EL (cell line): ENCODE results near the gene ITPRIP.

ENCODE experiments used
- DNase-seq: peaks from one replicate; pipeline ENCODE4 v3.0.0-alpha.2; 2016

Gene ITPRIP

GRCh38 chr10:104340641-104341040 lies 2.4 kb upstream of the ITPRIP start:
- DNase-seq = no peak

DNA sequence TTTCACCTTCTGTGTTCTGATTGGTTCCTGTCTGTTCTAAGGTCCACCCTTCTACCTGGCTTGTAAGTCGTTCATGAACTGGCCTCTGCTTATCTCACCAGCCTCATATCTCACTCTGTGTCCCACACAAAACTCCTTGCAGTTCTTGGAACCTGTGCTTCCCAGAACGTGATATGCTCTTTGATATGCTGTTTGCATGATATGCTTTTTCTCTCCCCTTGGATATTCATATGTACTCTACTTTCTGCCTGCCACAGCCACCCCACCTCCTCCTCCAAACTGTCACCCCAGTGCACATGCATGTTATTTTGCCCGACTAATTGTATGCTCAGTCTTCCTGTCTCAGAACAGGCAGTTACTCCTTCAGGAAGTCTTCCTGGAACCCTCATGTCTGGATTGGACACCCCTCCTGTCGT lies 1.9 kb upstream of the ITPRIP start:
- no peak for DNase-seq

- peak; percentile 71 for DNase-seq
These were observed 1.3 kb upstream of the ITPRIP start for GRCh38 chr10:104339469-104340110.

DNA sequence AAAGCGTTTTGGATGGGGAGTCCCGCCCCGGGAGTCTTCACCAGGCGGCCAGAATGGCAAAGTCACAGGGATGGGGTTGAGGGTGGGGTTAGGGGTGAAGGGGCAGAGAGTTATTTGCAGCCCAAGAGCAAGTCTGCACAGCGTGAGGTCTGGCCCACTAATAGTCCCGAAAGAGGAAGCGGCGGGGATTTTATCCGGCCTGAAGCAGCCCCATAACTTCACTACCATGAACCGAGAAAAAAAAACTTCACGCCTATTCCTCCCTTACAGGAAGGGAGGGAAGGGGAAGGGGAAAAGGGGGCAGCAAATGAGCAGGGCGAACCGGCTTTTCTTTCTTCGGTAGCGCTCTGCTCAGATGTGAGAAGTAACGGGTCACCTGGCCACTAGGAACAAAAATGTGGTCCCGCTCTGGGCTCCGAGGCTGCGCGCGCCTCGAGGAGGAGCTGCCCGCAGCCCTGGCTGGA lies 712 bp downstream of the ITPRIP start:
- DNase-seq = peak; percentile 49

DNA sequence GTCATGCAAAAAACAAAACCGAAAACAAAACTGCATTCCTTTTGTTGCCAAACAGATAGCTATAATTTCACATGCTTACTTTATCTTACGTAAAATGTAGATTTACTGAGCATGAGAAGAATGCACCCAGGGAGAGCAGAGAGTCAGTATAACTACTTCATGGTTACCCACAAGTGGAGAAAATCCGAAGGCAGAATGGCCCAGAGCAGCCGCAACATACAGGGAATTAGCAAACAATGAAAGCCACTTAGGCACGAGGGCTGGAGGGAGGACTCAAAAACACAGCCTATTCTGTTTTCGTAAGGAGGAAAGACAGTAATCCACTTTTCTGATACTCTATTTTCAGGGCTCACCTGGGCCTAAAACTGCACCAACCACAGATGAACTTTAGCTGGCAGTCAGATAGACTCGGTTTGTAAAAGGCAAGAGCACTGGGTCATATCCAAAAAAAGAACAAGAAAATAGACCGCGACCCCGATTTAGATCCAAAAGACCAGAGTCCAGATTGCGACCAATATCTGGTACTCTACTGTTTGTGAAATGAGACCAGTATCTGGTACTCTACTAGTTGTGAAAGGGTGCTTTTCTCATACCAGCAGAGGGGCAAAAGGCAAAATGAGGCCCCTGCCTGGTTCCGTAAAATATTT lies 1.3 kb downstream of the ITPRIP start:
- DNase-seq = peak; percentile 53

GRCh38 chr10:104334965-104335650 lies 3.2 kb downstream of the ITPRIP start:
- DNase-seq = no peak

GRCh38 chr10:104334561-104334960 lies 3.7 kb downstream of the ITPRIP start:
- DNase-seq = no peak

DNA sequence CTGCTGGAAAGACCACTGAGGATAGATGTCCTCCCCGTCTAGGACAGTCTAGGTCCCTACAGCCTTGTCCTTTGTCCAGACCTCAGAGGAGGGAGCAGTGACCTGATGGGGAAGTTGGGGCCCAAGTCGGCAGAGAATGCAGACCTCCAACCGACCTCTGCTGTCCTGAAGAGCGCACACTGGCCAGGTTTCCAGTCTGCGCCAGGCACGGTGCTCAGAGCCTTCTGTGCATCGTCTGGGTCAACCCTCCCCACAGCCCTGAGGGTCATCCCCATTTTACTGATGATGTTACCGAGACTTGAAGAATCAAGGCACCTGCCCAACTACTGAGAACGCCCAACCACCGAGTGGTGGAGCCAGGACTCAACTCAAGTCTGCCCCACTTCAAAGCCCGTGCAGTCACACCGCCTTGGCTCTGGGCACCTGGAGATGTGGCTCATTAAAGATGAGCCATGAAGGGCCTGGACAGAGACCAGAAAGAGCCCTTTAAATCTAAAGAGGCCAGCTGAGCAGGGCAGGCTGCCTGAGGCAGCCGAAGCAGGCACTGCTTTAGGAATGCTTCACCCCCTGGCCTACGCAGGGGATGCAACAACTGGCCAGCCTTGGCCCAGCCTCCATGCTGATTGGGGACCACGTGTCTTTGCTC lies 4.4 kb downstream of the ITPRIP start:
- no peak for DNase-seq

GRCh38 chr10:104333032-104333727 lies 5.1 kb downstream of the ITPRIP start:
- DNase-seq = no peak

- peak; percentile 23 for DNase-seq
These were observed 5.8 kb downstream of the ITPRIP start for GRCh38 chr10:104332243-104333031.

DNA sequence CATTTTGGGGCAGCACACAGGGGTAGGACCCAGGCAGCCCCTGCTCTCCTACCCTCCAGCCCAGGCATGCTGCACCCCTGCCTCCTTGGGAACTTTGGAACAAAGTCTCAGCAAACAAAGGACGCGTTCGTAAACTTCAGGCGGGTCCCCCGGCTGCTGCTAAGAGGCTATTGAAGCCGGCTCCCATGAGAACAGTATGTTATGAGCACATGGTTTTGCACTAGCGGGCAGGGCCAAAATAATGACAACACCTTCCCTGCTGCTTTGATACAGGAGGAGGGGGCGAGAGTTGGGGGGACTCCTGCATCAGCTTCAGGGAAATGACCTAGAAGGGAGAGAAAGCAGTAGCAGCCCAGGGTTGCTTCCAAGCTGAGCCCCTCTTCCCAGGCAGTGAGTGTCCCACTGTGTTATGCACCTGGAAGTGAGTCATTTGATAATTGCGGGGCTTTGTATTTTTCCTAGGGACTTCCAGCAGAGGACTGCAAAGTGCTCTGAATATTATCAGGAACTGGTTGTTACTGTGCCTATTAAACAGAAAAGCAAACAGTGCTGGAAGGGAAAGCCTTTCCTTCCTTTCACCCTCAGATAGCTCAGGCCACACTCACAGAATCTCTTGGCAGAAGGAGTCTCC lies 6.9 kb downstream of the ITPRIP start:
- DNase-seq = peak; percentile 69

DNA sequence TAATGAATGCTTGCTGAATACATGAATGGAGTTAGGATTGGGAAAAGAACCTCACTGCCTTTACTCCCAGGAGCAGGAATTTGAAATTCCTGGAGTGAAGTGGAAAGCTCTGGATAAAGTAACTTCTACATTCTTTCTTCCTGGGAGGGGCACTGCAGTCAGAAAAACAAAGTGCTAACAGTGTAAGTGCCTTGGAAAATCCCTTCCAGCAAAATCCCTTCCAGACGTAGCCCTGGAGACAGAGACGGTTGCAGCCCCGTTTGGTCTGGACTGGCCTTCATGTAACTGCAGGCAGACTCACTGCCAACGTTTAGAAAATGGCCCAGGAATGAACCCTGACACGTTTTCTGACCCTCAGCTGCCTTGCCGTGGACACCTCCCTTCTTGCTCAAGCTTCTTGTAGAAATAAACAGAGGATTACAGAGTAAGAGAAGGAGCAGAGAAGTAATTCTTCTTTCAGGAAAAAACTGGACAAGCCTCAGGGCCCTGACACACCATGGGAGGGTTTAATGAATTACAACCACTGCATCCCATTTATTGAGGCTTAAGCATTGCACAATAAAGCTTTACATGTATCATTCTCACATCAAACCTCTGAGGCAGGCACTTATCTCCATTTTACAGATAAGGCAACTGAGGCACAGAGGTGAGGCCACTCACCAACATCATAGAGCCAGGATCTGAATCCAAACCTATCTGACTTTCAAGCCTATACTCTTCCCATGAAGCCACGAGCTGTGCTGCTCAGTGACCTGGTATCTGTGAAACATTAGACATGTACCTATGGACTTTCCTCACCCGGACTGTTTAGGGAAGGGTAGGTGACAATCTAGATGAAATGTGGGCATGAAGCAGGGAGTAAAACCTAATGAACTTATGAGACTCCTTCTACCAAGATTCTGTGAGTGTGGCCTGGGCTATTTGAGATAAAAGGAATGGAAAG lies 7.8 kb downstream of the ITPRIP start:
- DNase-seq = peak; percentile 77

GRCh38 chr10:104329735-104330134 lies 8.5 kb downstream of the ITPRIP start:
- DNase-seq = peak; percentile 86

DNA sequence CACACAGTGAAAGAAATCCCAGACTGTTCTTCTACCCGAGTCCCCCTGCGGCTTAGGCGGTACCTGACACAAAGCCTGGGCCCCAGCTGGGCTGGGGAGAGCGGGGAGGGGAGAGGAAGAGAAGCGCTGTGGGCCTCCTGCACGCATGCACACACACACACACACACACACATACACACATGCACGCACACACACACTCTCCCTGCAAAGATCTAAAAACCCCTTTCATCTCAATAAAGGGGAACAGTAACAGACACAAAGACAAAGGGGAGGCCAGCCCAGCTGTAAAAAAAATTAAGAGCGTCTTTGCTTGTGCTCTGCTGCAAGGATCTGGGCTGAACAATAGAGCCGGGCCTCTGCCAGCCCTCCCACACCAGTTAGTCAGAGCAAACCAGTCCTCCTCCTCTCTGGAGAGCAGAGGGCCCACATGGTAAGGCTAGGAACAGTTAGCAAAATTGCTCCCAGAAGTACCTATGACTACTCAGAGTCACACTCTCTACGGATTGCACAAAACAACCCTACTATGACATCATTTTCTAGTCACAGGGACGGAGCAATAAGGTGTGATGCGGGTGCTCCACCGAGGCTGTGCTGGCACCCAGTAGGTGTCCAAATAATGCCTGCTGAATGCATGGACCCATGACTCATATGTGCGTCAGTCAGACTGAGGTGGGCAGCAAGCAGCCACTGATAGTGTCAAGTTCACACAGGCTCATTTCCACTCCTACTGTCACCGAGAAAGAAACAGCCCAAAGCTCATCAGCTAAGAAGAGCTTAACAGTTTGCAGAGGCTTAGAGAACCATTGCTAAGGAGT lies 9.2 kb downstream of the ITPRIP start:
- peak; percentile 90 for DNase-seq

DNA sequence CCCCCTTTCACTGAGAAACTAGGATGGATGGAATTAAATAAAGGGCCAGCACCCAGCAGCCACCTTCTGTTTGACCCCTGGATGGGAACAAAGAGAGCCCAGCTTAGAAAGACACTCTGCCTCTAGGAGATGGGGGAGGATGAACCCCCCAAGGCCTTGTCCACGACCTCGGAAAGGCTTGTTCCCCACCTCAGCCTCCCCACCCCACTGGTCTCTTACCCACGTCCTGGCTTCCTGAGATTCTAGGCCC lies 9.7 kb downstream of the ITPRIP start:
- DNase-seq = no peak

DNA sequence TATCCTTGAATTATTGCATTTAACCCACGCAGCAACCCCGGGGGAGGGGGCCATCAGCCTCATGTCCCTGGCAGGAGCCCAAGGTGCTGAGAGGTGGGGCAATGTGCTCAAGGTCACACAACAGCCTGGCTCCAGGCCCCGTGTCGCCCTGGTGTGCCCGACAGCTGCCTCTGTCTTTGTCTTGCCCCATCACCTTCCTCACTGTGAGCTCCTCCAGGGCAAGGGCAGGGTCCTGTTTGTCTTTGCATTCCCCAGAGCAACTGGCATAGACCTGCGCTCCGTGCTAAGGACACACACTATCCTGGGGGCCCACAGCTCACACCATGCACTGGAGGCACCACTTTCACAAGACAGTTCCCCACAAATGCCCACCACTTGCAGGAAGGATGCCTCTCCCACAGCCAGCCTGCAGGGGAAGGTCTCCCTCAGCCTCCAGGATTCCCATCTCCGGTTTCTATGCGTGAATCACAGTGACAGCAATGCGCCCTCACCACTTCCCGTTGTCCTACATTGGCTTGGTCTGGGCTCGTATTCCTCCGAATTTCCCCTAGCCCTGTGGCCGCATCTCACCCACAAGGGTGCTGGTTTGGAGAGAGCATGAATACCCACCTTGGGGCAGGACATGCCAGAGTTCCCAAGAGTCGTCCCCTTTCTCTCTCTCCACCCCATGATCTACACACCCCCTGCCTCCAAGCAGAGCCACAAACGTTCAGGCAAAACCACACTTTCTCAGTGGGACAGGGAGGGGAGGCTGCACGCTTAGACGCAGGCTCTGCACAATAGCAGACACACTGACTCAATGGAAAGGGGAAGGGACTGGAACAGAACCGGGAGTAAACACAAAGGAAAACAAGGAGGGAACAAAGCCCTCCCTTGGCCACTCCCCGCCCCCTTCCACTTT lies 10.3 kb downstream of the ITPRIP start:
- DNase-seq = peak; percentile 91

GRCh38 chr10:104326991-104327610 lies 11.2 kb downstream of the ITPRIP start:
- no peak for DNase-seq
